NCI-H510A (cell line): ENCODE data around the gene TXK.
A peak's percentile ranks its signal among the peaks of the same experiment; 100 is the strongest.

Source experiments
- DNase-seq: peaks from one replicate; lab custom pipeline; 2025; lab: John Stamatoyannopoulos, UW

TXK gene

GRCh38 chr4:48137846-48138245 is 3.8 kb upstream of the TXK start:
- no peak for DNase-seq

DNA sequence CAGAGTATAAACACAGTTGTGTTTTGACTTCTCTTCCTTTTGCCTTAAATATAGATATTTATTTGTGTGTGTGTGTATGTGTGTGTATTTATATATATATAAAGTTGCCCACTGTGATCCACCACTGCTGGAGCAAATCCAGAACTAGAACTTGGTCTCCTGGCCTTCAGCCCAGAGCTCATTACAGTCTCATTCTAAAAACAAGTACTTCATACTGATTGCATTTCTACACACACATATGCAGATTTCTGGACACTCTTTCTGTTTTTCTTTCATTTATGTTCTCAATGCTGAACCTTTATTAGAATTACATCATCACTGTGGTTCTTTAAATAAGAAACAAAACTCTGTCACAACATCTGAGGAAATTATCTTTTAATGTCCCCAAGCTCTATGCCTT is 381 bp downstream of the TXK start:
- no peak for DNase-seq

DNA sequence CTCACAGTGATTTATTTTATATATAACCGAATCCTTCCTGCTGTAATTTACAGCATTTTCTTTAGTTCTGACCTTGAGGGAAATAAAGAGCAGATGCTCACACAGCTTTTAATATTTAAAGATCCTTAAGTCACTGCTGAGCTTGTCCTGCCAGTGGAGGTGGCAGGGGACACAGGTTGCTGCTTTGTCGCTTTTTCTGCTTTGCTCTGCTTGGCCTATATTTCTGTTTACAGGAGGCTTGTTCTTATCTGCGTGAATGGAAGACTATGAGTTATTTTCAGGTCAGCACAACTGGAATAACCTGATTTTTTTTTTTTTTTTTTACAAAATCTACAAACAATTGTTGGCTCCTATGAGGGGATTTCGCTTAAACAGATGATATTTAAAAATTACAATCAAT is 2.3 kb downstream of the TXK start:
- DNase-seq, result no peak

DNA sequence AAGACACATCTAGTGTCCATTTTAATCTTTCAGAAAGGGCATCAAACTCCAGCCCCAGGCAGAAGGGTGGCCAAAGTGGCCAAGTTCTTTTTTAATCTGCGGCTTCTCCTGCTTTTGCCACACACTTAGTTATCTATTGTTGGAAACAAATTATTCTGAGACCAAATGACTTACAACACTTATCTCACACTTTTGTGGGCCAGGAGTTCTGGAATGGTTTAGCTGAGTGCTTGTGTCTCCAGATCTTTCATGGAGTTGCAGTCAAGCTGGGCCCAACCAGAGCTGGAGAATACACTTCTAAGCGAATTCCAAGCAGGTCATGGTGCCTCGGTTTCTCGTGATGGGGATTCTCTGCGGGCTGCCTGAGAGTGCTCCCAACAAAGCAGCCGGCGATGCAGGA is 4.0 kb downstream of the TXK start:
- no peak for DNase-seq

GRCh38 chr4:48129307-48130014 is 4.6 kb downstream of the TXK start:
- DNase-seq, result no peak

GRCh38 chr4:48127682-48128404 is 6.2 kb downstream of the TXK start:
- DNase-seq, result peak; percentile 14

- no peak for DNase-seq
Measured at GRCh38 chr4:48127231-48127630, 6.8 kb downstream of the TXK start.

DNA sequence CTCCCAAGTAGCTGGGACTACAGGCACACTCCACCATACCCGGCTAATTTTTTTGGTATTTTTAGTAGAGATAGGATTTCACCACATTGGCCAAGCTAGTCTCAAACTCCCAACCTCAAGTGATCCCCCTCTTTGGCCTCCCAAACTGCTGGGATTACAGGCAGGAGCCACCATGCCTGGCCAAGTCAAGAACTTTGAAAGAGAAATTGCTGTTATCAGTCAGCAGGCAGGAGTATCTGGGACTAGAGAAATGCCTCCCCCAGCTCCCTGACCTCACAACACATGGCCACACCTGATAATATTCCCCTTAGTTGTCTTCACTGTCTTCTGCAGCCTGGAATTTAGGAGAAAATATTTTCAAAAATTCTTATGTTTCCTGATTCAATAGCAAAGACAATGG is 7.4 kb downstream of the TXK start:
- no peak for DNase-seq

- DNase-seq, result no peak
Measured at GRCh38 chr4:48124870-48125269, 9.2 kb downstream of the TXK start.

DNA sequence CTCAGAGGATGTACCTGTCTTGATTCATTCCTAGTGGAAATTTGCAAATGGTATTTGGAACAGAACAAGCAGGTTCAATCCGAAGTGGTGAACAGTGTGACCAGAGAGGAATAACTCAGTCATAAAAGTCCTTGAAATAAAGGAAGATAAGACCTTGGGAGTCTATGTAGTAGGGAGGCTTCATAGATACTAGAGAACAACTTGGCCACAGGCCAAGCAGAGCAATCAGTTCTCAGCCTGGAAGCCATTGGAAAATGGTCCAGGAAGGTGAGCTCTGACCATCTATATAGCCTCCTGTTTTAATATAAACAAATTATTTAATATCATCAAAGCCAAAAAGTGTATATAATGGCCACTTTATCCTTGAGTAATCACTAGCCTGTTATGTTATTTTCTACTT is 11.3 kb downstream of the TXK start:
- DNase-seq, result no peak

- no peak for DNase-seq
Measured at GRCh38 chr4:48121180-48121579, 12.9 kb downstream of the TXK start.

GRCh38 chr4:48120132-48120531 is 13.9 kb downstream of the TXK start:
- no peak for DNase-seq

GRCh38 chr4:48119646-48120045 is 14.4 kb downstream of the TXK start:
- DNase-seq, result no peak

DNA sequence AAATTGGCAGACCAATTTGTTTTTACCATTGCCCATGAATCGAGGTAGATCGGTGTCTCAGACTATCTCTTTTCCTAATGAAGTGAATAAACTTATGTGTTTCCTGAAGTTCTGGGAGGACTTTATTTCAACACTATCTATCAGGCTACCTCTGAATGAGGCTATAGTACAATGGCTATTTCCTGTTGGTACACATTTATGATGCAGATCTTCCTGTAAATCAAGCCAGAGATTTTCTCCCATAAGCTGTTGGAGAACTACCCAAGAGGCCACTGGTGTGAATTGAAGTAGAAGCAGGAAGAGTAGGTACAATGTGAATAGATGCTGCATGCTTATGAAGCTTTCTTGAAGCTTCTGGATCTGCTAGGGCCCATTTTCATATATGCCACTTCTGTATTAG is 16.0 kb downstream of the TXK start:
- no peak for DNase-seq

- DNase-seq, result no peak
Measured at GRCh38 chr4:48116582-48116981, 17.5 kb downstream of the TXK start.

GRCh38 chr4:48114412-48114811 is 19.6 kb downstream of the TXK start:
- no peak for DNase-seq

DNA sequence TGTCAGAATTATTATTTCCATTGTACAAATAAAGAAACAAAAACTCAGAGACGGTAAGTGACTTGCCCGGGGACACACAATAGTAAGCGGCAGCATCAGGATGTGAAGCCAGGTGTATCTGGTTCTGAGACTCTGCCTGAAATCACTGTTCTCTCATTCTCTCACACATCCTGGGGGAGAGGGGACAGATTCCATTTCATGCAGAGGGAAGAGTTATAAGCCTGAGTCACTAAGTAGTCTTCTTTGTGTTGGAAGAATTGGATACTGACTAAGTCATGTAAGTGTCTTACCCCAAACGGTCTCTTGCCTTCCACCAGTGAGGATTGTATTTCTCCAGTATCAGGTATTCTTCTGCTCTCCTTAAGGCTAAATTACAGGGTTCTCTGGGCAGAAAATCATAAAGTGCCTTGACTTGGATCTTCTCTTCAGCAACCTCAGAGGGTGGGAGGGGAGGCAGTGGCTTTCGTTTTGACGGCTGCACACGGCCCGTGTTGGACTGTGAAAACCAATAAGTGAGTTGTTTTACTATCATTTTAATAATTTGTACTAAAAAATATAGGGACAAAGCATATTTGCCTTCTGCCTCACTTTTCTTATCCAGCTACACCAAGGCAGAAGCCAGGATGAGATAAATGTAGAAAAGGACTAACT is 21.9 kb downstream of the TXK start:
- no peak for DNase-seq

DNA sequence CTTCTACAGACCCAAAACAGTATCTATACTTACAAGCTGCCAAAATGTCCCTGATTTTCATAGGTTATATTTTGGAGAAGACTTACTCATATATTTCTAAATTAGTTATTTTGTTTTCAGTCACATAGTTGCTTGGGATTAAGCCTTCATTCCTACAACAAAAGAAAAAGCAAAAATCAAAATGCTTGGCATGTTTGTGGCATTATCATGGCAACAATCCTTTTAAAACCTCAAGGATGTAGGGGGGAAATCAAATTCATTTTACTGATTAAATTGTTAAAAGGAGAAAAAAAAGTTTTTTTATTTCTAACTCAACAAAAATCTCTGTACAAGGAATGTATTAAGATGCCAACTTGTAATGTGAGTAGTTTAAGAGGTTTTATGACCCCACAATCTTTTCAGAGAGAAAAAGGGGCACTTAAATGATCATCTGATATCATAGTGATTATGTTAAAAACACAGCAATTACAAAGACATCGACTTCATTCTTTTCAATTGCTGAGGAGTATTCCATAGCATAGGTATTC is 23.5 kb downstream of the TXK start:
- no peak for DNase-seq

DNA sequence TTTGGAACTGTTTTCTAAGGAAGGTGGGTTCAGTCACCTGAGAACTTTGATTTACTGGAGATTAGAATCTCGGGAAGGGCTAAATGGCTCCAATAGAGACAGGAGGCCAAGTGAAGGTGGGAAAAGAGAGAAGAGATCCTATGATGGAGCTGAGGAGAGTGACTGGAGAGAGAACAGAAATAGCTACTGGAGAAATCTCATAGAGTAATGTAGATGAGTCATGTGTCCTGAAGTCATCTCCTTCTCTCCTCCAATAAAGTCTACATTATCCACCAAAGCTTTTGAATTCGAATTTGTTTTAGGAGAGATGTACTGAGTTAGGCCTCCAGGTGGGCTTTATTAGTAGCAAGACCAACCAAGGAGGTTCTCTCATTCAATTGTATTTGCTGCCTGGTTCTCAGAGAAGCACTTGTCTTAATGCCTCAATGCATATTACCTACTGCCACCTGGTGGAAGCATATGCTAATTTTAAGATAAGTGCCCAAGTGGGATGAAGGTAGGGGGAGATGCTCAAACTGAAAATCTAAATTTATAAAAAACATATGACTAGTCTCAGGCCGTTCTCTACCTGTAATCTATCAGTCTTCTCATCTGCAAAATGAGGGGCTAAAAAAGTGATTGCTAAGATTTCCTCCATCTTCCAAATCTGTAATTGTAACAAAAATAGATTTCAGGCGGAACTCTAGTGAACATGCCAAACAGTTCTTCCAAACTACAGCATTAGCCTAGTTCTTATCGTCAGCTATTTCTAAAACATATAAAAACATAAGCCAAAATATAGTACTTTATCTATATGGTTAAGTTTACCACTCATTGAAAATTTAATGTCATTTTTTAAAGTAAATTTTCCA is 24.4 kb downstream of the TXK start:
- DNase-seq, result no peak

DNA sequence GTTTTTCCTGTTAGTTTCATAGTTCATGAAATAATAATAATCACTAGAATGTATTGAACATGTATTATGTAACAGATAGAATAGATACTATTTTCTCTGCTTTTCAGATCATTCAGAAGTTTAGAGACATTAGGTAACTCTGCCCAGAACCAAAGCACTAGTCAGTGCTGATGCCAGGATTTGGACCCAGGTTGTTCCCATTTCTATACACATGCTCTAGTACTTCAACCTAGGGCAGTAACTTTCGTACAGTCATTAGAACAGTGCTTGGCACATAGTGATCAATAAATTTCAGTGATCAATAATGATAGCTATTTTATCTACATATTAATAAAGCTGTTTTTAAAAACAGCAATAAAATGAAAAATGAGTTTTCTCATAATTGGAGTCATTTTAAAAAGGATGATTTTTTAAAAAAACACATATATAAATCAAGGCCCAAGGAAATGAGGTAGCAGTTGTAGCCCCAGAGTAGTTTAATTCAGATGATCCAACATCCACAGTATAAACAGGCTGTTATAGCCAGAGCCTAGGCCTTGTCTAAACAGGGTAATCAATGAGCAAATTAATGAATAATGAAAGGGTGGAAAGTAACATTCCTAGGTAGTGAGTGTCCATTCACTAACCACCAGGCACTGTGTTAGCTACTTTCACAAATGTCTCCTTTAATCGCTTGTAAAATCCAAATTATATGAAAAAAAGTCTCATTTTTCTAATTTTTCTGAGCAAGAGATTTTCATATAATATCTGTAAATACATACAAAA is 25.6 kb downstream of the TXK start:
- DNase-seq, result no peak

GRCh38 chr4:48105230-48105629 is 28.8 kb downstream of the TXK start:
- DNase-seq, result no peak
